GM19468 (cell line): ENCODE results near the gene KIAA1958.
"Not testable (repeated sequence)": the region's sequence is repeated elsewhere in the genome, so short reads cannot be mapped to it uniquely, and the experiment has no call there.

ENCODE experiments used
- ATAC-seq: cut with Tn5 transposase; IDR thresholded peaks from one replicate; pipeline ENCODE4 v1.9.1; 2021; ENCODE audit warnings: mild to moderate bottlenecking, moderate library complexity, moderate number of reproducible peaks; ENCODE audit not compliant: unreplicated experiment; ENCODE audit errors: extremely low read depth

The KIAA1958 gene

GRCh38 chr9:112487799-112488340 is 1.2 kb downstream of the KIAA1958 start:
- ATAC-seq: no peak

- ATAC-seq: no peak
These were observed 2.5 kb downstream of the KIAA1958 start for GRCh38 chr9:112489039-112489546.

GRCh38 chr9:112489876-112490666 is 3.4 kb downstream of the KIAA1958 start:
- ATAC-seq: no peak

GRCh38 chr9:112493393-112494137 is 6.9 kb downstream of the KIAA1958 start:
- ATAC-seq: no peak

- ATAC-seq: no peak
These were observed 7.5 kb downstream of the KIAA1958 start for GRCh38 chr9:112494153-112494552.

- no peak for ATAC-seq
These were observed 9.0 kb downstream of the KIAA1958 start for GRCh38 chr9:112495614-112496013.

DNA sequence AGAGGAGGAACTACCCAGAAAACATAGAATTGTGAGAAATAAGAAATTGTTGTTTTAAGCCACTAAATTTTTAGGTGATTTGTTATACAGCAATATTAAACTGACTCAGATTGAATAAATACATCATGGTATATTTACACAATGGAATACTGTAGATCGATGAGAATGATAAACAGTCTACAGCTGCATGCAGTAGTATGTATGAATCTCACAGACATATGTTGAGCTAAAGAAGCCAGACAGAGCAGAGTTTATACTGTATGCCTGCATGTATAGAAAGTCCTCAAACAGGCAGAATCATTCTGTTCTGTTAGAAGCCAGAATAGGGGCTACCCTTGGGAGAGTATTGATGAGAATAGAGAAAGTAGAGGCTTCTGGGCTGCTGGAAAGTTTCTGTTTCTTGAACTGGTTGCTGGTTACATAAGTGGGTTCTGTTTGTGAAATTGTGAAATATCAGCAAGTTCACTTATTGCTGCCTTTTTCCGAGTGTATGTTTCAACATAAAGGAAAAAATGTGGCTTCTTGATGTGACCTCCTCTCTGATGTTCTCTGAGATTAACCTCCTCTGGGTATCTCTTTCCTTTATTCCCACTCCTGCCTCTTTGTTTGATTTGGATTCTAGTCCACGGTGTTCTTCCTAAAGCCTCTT is 9.6 kb downstream of the KIAA1958 start:
- ATAC-seq: no peak

DNA sequence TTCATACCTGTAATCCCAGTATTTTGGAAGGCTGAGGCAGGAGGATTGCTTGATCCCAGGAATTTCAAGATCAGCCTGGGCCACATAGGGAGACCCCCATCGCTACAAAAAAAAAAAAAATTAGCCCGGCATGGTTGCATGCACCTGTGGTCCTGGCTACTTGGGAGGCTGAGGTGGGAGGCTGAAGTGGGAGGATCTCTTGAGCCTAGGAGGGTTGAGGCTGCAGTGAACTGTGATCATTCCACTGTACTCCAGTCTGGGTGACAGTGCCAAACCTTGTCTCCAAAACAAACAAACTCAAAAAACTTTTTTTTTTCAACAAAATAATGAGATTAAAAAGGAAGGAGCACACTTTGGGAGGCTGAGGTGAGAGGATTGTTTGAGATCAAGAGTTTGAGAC is 14.2 kb downstream of the KIAA1958 start:
- no peak for ATAC-seq

GRCh38 chr9:112501287-112501686 is 14.7 kb downstream of the KIAA1958 start:
- ATAC-seq: no peak

GRCh38 chr9:112502175-112502946 is 15.7 kb downstream of the KIAA1958 start:
- no peak for ATAC-seq

DNA sequence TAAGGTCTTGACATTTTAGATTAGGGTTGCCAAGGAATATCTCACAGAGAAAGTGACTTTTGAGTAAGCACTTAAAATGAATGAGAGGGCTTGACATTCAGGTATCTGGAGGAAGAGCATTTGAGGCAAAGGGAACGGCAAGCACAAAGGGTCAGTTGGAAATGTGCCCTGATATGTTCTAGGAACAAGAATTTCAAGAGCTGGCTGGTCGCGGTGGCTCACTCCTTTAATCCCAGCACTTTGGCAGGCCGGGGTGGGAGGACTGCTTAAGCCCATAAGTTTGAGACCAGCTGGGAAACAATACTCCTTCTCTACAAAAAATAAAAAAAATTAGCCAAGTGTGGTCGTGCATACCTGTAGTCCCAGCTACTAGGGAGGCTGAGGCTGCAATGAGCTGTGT is 16.5 kb downstream of the KIAA1958 start:
- ATAC-seq: no peak

DNA sequence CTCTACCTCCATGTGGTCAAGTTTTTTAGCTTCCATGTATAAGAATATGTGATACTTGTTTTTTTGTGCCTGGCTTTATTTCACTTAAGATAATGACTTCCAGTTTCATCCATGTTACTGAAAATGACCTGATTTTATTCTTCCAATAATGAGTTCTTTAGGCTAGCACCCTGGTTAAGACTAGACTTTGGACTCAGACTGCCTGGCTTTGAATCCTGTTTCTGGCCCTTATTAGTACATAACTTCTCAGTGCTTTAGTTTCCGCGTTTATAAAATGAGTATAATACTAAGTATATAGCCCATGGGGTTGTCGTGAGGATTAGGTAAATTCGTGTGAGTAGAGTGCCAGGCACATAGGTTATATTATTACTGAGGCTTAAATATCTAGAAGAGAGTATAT is 18.5 kb downstream of the KIAA1958 start:
- no peak for ATAC-seq

DNA sequence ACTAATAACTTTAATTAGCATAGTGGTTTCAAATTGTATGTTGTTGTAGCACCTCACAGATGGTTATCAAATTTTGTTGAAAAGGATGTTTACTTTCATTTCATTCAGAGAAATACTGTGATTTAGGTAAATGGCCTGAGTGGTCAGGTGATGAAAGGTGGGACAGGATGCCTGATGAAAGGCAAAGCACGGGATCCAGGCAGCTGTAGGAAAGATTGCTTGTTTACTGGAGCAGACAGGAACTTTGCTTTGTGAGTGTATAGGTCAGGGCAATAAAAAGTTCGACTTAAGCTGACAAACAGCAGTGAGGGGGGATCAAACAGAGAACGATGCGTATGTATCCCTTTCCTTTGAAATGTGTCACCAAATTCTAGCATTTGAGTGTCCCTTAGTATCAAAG is 19.0 kb downstream of the KIAA1958 start:
- no peak for ATAC-seq

DNA sequence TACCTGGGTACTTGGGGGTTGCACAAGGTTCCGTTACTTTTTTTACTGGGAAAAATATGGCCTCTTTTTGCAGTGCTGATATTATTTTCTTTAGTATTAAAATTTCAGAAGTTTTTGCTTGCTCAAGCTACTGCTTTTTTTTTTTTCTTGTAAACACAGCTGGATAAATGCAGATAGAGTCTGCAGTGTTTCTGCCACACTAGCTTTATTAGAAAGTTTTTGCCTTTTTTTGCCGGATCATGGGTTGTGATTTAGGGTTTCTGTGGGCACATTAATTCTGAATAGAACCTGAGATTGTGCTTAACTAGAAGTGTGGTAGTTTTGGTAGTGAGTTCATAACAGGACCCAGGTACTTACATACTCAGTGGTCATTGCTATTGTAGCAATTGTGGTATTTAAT is 19.9 kb downstream of the KIAA1958 start:
- no peak for ATAC-seq

- no peak for ATAC-seq
These were observed 20.5 kb downstream of the KIAA1958 start for GRCh38 chr9:112507001-112507680.

DNA sequence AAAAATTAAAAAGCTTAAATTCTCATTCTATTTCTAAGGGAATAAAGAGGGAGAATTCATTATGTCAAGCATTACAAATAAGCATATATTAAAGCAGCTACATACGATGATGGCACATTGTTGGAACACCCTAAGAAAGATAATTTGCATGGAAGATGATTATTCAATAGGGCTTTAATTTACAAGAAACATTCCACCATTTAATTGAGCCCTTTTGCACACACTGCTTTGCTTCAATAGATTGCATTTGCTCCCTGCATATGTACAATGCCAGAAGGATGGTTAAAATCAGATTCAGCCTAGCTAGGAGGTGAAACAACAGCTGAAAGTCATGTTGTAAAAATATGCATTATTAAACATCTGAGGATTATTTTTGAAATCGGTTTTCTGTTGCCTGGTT is 21.8 kb downstream of the KIAA1958 start:
- ATAC-seq: no peak

DNA sequence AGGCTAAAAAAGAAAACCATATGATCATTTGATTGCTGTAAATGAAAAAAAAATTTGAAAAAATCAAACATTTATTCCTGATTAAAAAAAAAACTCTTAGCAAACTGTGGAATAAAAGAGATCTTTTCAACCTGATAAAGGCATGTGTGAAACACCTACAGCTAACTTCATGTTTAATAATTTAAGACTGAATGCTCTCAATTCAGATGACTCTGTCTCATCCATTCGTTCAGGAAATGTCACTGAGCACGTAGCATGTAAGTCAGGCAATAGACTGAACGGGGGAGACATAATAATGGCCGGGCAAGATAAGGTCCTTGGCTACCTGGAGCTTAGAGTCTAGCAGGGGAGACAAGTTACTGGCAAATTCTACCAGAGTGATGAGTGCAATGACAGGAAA is 25.8 kb downstream of the KIAA1958 start:
- not testable (repeated sequence) for ATAC-seq

- ATAC-seq: no peak
These were observed 30.1 kb downstream of the KIAA1958 start for GRCh38 chr9:112516769-112517168.

GRCh38 chr9:112520069-112520468 is 33.4 kb downstream of the KIAA1958 start:
- no peak for ATAC-seq
